Kasumi-1 (cell line): ENCODE measurements around the gene ANKMY1.

Experiments used
- DNase-seq, 2 experiments: peaks; one replicate each; lab custom pipeline; 2025; lab: John Stamatoyannopoulos, UW

ANKMY1 gene

GRCh38 chr2:240595381-240596079 is 37.7 kb upstream of the ANKMY1 start:
- DNase-seq, result peak; percentile 13 to 22

DNA sequence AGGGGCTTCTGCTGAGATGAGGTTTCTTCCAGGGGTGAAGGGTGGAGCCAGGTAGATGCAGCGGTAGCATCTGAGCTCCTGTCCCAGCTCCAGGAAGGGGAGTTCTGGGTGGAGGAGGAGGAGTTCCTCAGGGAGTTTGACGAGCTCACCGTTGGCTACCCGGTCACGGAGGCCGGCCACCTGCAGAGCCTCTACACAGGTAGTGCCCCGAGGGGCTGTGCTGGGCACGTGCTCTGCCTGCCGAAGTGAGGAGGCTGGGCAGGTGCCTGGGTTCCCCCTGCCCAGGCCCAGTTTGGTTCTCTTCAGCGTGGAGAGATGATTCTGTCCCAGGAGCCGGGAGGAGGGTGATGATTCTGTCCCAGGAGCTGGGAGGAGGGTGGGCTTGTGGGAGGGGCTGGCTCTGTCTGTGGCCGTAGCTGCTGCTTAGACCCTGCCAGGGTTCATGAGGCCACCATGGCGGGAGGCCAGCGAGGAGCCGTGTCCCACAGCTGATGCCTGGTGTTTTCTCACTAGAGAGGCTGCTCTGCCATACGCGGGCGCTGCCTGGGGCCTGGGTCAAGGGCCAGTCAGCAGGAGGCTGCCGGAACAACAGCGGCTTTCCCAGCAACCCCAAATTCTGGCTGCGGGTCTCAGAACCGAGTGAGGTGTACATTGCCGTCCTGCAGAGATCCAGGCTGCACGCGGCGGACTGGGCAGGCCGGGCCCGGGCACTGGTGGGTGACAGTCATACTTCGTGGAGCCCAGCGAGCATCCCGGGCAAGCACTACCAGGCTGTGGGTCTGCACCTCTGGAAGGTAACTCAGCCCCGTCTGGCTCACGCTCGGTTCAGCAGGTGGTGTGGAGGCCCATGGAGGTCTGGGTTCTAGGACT is 37.0 kb upstream of the ANKMY1 start:
- no peak for DNase-seq

- no peak for DNase-seq
These were observed 36.1 kb upstream of the ANKMY1 start for GRCh38 chr2:240593703-240594451.

GRCh38 chr2:240593026-240593702 is 35.4 kb upstream of the ANKMY1 start:
- no peak for DNase-seq

- no peak for DNase-seq
These were observed 34.0 kb upstream of the ANKMY1 start for GRCh38 chr2:240591784-240592183.

DNA sequence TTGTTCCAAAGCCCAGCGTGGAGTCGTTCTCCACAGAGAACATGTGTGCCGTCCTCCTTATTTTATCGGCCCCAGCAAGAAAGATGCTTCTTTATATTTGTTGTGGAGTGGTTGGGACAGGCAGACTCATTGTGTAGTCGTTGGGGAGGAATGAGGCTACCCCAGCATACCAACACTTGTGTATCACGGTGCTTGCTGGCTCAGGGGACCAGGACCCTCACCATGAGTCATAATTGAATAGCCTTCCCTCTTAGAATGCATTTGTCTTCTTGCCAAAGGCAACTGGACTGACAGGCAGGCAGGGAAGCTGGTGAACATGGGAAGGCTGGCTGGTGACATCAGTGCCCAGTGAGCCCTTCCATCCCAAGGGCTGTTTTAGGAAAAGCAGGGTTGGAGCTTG is 33.4 kb upstream of the ANKMY1 start:
- no peak for DNase-seq

GRCh38 chr2:240590681-240591111 is 32.9 kb upstream of the ANKMY1 start:
- DNase-seq, result no peak

GRCh38 chr2:240589850-240590525 is 32.2 kb upstream of the ANKMY1 start:
- DNase-seq, result no peak

- DNase-seq, result no peak
These were observed 31.6 kb upstream of the ANKMY1 start for GRCh38 chr2:240589375-240589774.

DNA sequence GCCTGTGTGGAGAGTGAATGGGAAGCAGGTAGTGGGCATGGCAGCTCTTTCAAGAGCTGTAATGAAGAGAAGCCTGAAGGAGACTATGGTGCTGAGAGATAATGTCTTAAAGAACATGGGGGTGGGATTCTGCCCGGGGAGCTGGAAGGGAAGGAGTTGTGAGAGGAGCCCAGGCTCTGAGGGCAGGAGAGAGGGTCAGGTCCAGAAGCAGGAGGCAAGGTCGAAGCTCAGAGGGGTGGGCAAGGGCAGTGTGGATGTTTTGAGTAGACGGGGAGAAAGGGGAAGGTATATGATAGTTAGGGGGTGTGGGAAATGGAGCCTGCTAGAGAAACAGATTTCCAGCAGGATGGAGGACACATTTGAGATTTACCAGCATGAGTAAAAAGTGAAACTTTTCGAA is 30.9 kb upstream of the ANKMY1 start:
- no peak for DNase-seq

- DNase-seq, result no peak
These were observed 30.3 kb upstream of the ANKMY1 start for GRCh38 chr2:240588006-240588655.

GRCh38 chr2:240586919-240587800 is 29.4 kb upstream of the ANKMY1 start:
- DNase-seq, result peak in 1 of 2 experiments; percentile 1

DNA sequence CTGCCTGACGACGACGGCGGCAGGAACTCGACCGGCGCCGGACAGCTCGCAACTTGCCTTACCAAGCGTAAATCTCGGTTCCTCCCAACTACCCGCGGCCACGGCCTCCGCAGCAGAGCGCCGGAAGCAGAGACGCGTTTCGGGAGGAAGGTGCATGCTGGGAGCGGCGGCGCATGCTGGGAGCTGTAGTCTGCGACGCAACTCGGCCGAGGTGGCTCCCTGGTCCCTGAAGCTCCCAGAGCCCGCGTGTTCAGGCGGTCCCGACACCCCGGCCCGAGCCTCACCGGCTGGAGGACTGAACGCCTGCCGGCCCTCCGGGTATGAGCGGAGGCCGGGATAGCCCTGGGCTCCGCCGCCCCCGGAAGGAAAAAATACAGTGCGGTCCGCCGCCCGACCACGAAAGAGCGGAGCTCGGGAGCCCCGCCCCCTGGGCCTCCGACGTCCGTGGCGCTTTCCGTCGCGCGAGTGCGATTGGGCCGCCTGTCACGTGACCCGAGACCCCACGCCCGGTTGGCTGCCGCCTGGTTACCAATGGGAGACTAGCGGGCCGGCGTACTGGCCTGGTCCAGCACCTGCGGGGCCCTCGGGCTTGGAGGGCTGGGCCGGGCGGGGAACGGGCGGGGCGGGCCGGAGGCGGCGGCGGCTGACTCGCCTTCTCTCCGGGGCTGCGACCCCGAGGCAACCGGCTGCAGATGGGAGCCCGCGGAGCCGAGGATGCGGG is 28.6 kb upstream of the ANKMY1 start, which contains the start of gene CAPN10:
Gene CAPN10, plus strand, starts transcription at position 537 of the 721 bp plus-strand sequence. Its CDS starts 178 bp downstream, at position 715.
- DNase-seq, result peak; percentile 68 to 75

DNA sequence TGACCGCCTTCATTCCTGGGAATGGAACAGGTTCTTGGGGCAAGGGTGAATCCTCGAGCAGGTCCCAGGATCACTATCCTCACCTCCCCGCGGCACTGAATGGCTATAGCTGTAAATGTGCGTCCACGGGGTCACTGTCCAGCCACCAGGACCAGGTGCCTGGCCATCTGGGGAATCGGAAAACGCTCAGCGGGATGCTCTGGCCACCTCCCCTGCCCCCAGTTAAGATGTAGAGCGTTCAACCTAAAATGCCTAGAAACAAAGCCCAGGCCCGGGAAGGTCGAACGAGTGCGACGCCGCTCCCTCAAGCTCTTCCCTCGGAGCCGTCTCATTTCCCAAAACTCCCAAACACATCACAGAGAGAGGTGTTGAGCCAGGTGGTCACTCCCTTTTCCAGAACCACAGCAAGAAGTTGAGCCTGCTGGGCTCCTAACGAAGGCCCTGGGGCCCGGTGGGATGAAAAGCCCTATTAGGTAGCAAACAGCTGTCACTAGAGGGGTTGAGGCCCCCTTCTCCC is 28.0 kb upstream of the ANKMY1 start:
- DNase-seq, result no peak

DNA sequence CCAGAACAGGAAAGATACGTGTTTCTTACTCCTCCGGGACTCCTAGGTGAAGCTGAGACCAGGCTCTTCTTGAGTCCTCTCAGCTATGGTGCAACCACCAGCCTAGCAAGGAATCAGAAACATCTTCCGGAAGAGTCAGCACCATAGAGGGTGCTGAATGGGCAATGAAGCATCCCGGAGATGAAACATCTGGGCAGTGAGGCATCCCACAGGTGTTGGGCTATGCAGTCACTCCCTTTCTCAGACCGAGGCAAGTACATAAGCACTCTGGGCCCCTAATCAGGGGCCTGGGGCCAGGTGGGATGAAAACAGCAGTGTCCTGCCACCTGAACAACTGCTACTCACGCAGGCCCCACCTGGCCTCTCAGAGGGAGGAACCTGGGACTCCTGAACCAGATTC is 27.3 kb upstream of the ANKMY1 start:
- no peak for DNase-seq

GRCh38 chr2:240584486-240585031 is 26.8 kb upstream of the ANKMY1 start:
- DNase-seq, result peak; percentile 88 to 90

DNA sequence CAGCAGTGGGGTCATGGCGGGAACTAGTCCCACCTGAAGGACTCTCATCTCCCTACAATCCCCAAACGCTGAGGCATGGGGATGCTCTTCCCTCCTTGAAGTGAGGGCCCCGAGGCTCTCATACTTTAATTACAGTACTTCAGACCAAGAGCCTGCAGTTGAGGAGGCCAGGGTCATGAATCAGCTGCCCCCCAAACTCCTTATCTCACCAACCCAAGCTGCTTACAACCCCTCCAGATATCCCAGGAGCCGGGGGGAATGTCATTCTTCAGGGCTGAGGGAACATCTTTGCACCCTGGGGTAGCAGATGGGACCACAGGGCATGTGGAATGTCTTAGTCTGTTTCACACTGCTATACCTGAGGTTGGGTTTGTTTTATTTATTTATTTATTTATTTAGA is 26.0 kb upstream of the ANKMY1 start:
- no peak for DNase-seq

GRCh38 chr2:240582781-240583180 is 25.0 kb upstream of the ANKMY1 start:
- no peak for DNase-seq
